KOPT-K1 (cell line): ENCODE data around the gene SECTM1.

Experiments
- H3K27ac ChIP-seq: fragments of 200-600 bp; sonication (generic); 2 replicates; pipeline ENCODE4 v1.5.1; 2016; ENCODE audit warnings: antibody characterized with exemption, mild to moderate bottlenecking, low read depth, low read length; ENCODE audit not compliant: poor library complexity, severe bottlenecking
- H3K36me3 ChIP-seq: fragments of 200-600 bp; sonication (generic); 2 replicates; pipeline ENCODE4 v1.5.1; 2017; ENCODE audit warnings: antibody characterized with exemption, mild to moderate bottlenecking, low read length, moderate library complexity; ENCODE audit not compliant: insufficient read depth
- H3K9me3 ChIP-seq: fragments of 200-600 bp; sonication (generic); 2 replicates; pipeline ENCODE4 v1.5.1; 2017; ENCODE audit warnings: antibody characterized with exemption, low read length, mild to moderate bottlenecking; ENCODE audit not compliant: insufficient read depth, poor library complexity, severe bottlenecking

SECTM1 gene

GRCh38 chr17:82317394-82318168 is 16.0 kb downstream of the SECTM1 start, which contains the start of gene CD7:
Gene CD7 (minus strand): TSS chr17:82317608. CDS start chr17:82317495, 113 bp downstream.
- Histone ChIP-seq H3K36me3 (peaks cover 22% of the 10 kb centered on the region; the same call in 1 of the 2 replicates), H3K27ac (peak within 1 kb of the TSS; percentile 80), H3K9me3 (peaks cover 6% of the 10 kb centered on the region)

GRCh38 chr17:82316651-82317393 is 16.7 kb downstream of the SECTM1 start:
- peak overlapping the region; percentile 80 for H3K27ac ChIP-seq
- H3K36me3 ChIP-seq = peaks cover 22% of the 10 kb centered on the region; the same call in 1 of the 2 replicates
- peaks cover 6% of the 10 kb centered on the region for H3K9me3 ChIP-seq

GRCh38 chr17:82315703-82316358 is 17.7 kb downstream of the SECTM1 start:
- peaks cover 6% of the 10 kb centered on the region for H3K9me3 ChIP-seq
- H3K27ac ChIP-seq = peak overlapping the region; percentile 80
- H3K36me3 ChIP-seq = peaks cover 22% of the 10 kb centered on the region; the same call in 1 of the 2 replicates

- Histone ChIP-seq H3K36me3 (peaks cover 22% of the 10 kb centered on the region; the same call in 1 of the 2 replicates), H3K27ac (peak overlapping the region; percentile 80), H3K9me3 (peaks cover 6% of the 10 kb centered on the region)
Measured at GRCh38 chr17:82314727-82315605, 18.6 kb downstream of the SECTM1 start.

- H3K36me3 ChIP-seq = peaks cover 22% of the 10 kb centered on the region; the same call in 1 of the 2 replicates
- no peak overlapping the region for H3K27ac ChIP-seq
- peaks cover 5% of the 10 kb centered on the region for H3K9me3 ChIP-seq
Measured at GRCh38 chr17:82314012-82314726, 19.4 kb downstream of the SECTM1 start.

- H3K27ac ChIP-seq = no peak overlapping the region
- H3K9me3 ChIP-seq = no peaks in the 10 kb centered on the region
- H3K36me3 ChIP-seq = peaks cover 22% of the 10 kb centered on the region; the same call in 1 of the 2 replicates
Measured at GRCh38 chr17:82313195-82314011, 20.2 kb downstream of the SECTM1 start.

GRCh38 chr17:82311971-82312370 is 21.6 kb downstream of the SECTM1 start:
- Histone ChIP-seq H3K9me3 (no peaks in the 10 kb centered on the region), H3K36me3 (peaks cover 22% of the 10 kb centered on the region; the same call in 1 of the 2 replicates), H3K27ac (no peak overlapping the region)

GRCh38 chr17:82310877-82311276 is 22.7 kb downstream of the SECTM1 start:
- Histone ChIP-seq H3K9me3 (no peaks in the 10 kb centered on the region), H3K27ac (no peak overlapping the region), H3K36me3 (peaks cover 22% of the 10 kb centered on the region; the same call in 1 of the 2 replicates)

- Histone ChIP-seq H3K27ac (no peak overlapping the region), H3K9me3 (no peaks in the 10 kb centered on the region), H3K36me3 (peaks cover 18% of the 10 kb centered on the region; the same call in 1 of the 2 replicates)
Measured at GRCh38 chr17:82309656-82310570, 23.7 kb downstream of the SECTM1 start.

DNA sequence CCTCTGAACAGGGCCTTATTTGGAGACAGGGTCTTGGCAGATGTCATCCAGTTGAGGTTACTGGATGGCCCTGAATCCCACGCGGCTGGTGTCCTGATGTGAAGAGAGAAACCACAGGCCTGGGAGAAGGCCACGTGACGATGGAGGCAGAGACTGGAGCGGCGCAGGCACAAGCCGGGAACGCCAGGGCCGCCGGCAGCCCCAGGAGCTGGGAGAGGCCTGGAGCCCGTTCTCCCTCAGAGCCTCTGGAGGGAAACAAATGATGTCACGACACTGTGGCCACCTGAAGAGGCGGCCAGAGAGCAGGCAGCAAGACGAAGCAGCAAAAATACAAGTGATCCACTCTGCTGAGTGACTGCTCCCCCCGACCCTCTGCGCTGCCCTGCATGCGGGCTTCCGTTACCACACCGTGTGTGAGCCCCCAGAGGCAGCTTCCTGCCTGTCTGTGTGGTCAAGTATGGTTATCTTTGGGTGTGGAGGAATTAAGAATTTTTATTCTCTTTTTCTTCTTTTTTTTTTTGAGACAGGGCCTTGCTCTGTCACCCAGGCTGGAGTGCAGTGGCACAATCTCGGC is 27.8 kb downstream of the SECTM1 start:
- no peaks in the 10 kb centered on the region for H3K9me3 ChIP-seq
- H3K36me3 ChIP-seq = no peaks in the 10 kb centered on the region
- H3K27ac ChIP-seq = peak overlapping the region; percentile 80

- no peaks in the 10 kb centered on the region for H3K9me3 ChIP-seq
- H3K27ac ChIP-seq = peak overlapping the region; percentile 80
- no peaks in the 10 kb centered on the region for H3K36me3 ChIP-seq
Measured at GRCh38 chr17:82304826-82305726, 28.5 kb downstream of the SECTM1 start.
